ENCODE results near the gene PTPN11. TPM values are rescaled to one million over a fixed set of nuclear protein-coding genes. Genes with fewer than 3 reads are reported as not detected.

Gene PTPN11
- total and polyA plus RNA-seq, 5 experiments from 2014 or later: 46.2 to 75.8 (median 70.2) TPM

GRCh38 chr12:112527082-112527481, 108.3 kb downstream of the PTPN11 start:
- H3K27me3 Mint-ChIP-seq: peaks cover 0 to 3% (median 2%) of the 10 kb centered on the region in 5 donors
- H3K36me3 Mint-ChIP-seq: no peaks in the 10 kb centered on the region
- no peak for ATAC-seq
- no peak overlapping the region for H3K27ac Mint-ChIP-seq
- no peak for DNase-seq
- H3K4me1 Mint-ChIP-seq: no peaks in the 10 kb centered on the region
- POLR2A ChIA-PET: no interaction called here
- H3K4me3 Mint-ChIP-seq: no peak overlapping the region
- H3K9me3 Mint-ChIP-seq: peaks cover 0 to 10% (median 0%) of the 10 kb centered on the region in 9 donors

GRCh38 chr12:112527501-112527900, 108.8 kb downstream of the PTPN11 start:
- POLR2A ChIA-PET: no interaction called here
- Mint-ChIP-seq H3K27ac (no peak overlapping the region), H3K9me3 (peaks cover 0 to 10% (median 0%) of the 10 kb centered on the region in 9 donors), H3K36me3 (no peaks in the 10 kb centered on the region), H3K4me3 (no peak overlapping the region), H3K27me3 (peaks cover 0 to 3% (median 2%) of the 10 kb centered on the region in 5 donors), H3K4me1 (no peaks in the 10 kb centered on the region)
- no peak for ATAC-seq
- no peak for DNase-seq

GRCh38 chr12:112528521-112528920, 109.8 kb downstream of the PTPN11 start:
- no peaks in the 10 kb centered on the region for H3K4me1 Mint-ChIP-seq
- DNase-seq: no peak
- H3K27ac Mint-ChIP-seq: no peak overlapping the region
- H3K9me3 Mint-ChIP-seq: peaks cover 0 to 10% (median 0%) of the 10 kb centered on the region in 9 donors
- H3K27me3 Mint-ChIP-seq: peaks cover 0 to 4% (median 3%) of the 10 kb centered on the region in 5 donors
- no peak for ATAC-seq
- H3K4me3 Mint-ChIP-seq: no peak overlapping the region
- POLR2A ChIA-PET: no interaction called here
- H3K36me3 Mint-ChIP-seq: no peaks in the 10 kb centered on the region

GRCh38 chr12:112530941-112531340, 112.2 kb downstream of the PTPN11 start:
- no peaks in the 10 kb centered on the region for H3K36me3 Mint-ChIP-seq
- ATAC-seq (no peak), DNase-seq (no peak)
- no peak overlapping the region for H3K4me3 Mint-ChIP-seq
- H3K4me1 Mint-ChIP-seq: no peaks in the 10 kb centered on the region
- H3K9me3 Mint-ChIP-seq: peaks cover 0 to 10% (median 0%) of the 10 kb centered on the region in 9 donors
- POLR2A ChIA-PET: no interaction called here
- H3K27me3 Mint-ChIP-seq: peaks cover 3 to 13% (median 5%) of the 10 kb centered on the region in 5 donors
- no peak overlapping the region for H3K27ac Mint-ChIP-seq

- ATAC-seq (no peak), DNase-seq (no peak)
- H3K4me1 Mint-ChIP-seq: no peaks in the 10 kb centered on the region
- peaks cover 3 to 13% (median 6%) of the 10 kb centered on the region in 5 donors for H3K27me3 Mint-ChIP-seq
- H3K36me3 Mint-ChIP-seq: no peaks in the 10 kb centered on the region
- H3K4me3 Mint-ChIP-seq: no peak overlapping the region
- H3K9me3 Mint-ChIP-seq: peaks cover 0 to 6% (median 0%) of the 10 kb centered on the region in 9 donors
- POLR2A ChIA-PET: no interaction called here
- H3K27ac Mint-ChIP-seq: no peak overlapping the region
Observed at GRCh38 chr12:112532106-112532505, 113.4 kb downstream of the PTPN11 start.

- DNase-seq (no peak), ATAC-seq (no peak)
- Mint-ChIP-seq H3K4me1 (peaks cover 0 to 4% (median 1%) of the 10 kb centered on the region in 4 donors), H3K4me3 (no peak overlapping the region), H3K9me3 (no peaks in the 10 kb centered on the region), H3K27me3 (peaks cover 3 to 13% (median 6%) of the 10 kb centered on the region in 5 donors), H3K36me3 (no peaks in the 10 kb centered on the region), H3K27ac (no peak overlapping the region)
- POLR2A ChIA-PET: no interaction called here
Observed at GRCh38 chr12:112533528-112533927, 114.8 kb downstream of the PTPN11 start.

- peaks cover 3 to 13% (median 7%) of the 10 kb centered on the region in 5 donors for H3K27me3 Mint-ChIP-seq
- H3K27ac Mint-ChIP-seq: peak overlapping the region in 2 of 10 donors; percentile 7 to 84
- H3K4me3 Mint-ChIP-seq: no peak overlapping the region
- H3K36me3 Mint-ChIP-seq: no peaks in the 10 kb centered on the region
- peaks cover 0 to 4% (median 1%) of the 10 kb centered on the region in 4 donors for H3K4me1 Mint-ChIP-seq
- no peaks in the 10 kb centered on the region for H3K9me3 Mint-ChIP-seq
- no peak for ATAC-seq
- POLR2A ChIA-PET: no interaction called here
- no peak for DNase-seq
Observed at GRCh38 chr12:112535017-112535416, 116.3 kb downstream of the PTPN11 start.

- Mint-ChIP-seq H3K4me3 (no peak overlapping the region), H3K27ac (no peak overlapping the region), H3K9me3 (no peaks in the 10 kb centered on the region), H3K27me3 (peaks cover 2 to 13% (median 6%) of the 10 kb centered on the region in 5 donors), H3K36me3 (no peaks in the 10 kb centered on the region), H3K4me1 (peaks cover 0 to 4% (median 1%) of the 10 kb centered on the region in 4 donors)
- POLR2A ChIA-PET: no interaction called here
- no peak for ATAC-seq
- DNase-seq: no peak
Observed at GRCh38 chr12:112535637-112536366, 117.1 kb downstream of the PTPN11 start.

- H3K4me3 Mint-ChIP-seq: no peak overlapping the region
- peaks cover 0 to 4% (median 1%) of the 10 kb centered on the region in 4 donors for H3K4me1 Mint-ChIP-seq
- no peak overlapping the region for H3K27ac Mint-ChIP-seq
- H3K27me3 Mint-ChIP-seq: peaks cover 3 to 16% (median 6%) of the 10 kb centered on the region in 5 donors
- no peaks in the 10 kb centered on the region for H3K9me3 Mint-ChIP-seq
- DNase-seq: no peak
- H3K36me3 Mint-ChIP-seq: no peaks in the 10 kb centered on the region
- ATAC-seq: no peak
- POLR2A ChIA-PET: no interaction called here
Observed at GRCh38 chr12:112536367-112536730, 117.6 kb downstream of the PTPN11 start.

GRCh38 chr12:112537710-112538396, 119.1 kb downstream of the PTPN11 start:
- POLR2A ChIA-PET: interaction anchor here (0.7 kb wide), 1 partner anchor 12 kb away, joined by 6 read pairs; no protein-coding TSS in a partner anchor

GRCh38 chr12:112538740-112539139, 120.0 kb downstream of the PTPN11 start:
- Mint-ChIP-seq H3K9me3 (no peaks in the 10 kb centered on the region), H3K36me3 (no peaks in the 10 kb centered on the region), H3K4me1 (peaks cover 0 to 4% (median 1%) of the 10 kb centered on the region in 4 donors), H3K27ac (peak overlapping the region in 1 of 10 donors; percentile 48), H3K4me3 (no peak overlapping the region), H3K27me3 (peaks cover 6 to 32% (median 13%) of the 10 kb centered on the region in 5 donors)
- POLR2A ChIA-PET: interaction anchor here (0.7 kb wide), 1 partner anchor 11 kb away, joined by 6 read pairs; no protein-coding TSS in a partner anchor
- DNase-seq (no peak), ATAC-seq (no peak)

More at GRCh38 chr12:112537710-112538396, 119.1 kb downstream of the PTPN11 start:
- Mint-ChIP-seq H3K4me3 (no peak overlapping the region), H3K27ac (no peak overlapping the region), H3K36me3 (no peaks in the 10 kb centered on the region), H3K9me3 (no peaks in the 10 kb centered on the region), H3K27me3 (peaks cover 6 to 31% (median 11%) of the 10 kb centered on the region in 5 donors), H3K4me1 (peaks cover 0 to 4% (median 1%) of the 10 kb centered on the region in 4 donors)
- ATAC-seq (no peak), DNase-seq (no peak)

- Mint-ChIP-seq H3K27me3 (peaks cover 9 to 30% (median 17%) of the 10 kb centered on the region in 5 donors), H3K9me3 (peaks cover 0 to 2% (median 0%) of the 10 kb centered on the region in 9 donors), H3K27ac (no peak overlapping the region), H3K36me3 (no peaks in the 10 kb centered on the region), H3K4me1 (peaks cover 0 to 4% (median 1%) of the 10 kb centered on the region in 4 donors), H3K4me3 (no peak overlapping the region)
- DNase-seq: no peak
- no peak for ATAC-seq
- POLR2A ChIA-PET: no interaction called here
Observed at GRCh38 chr12:112539221-112539620, 120.5 kb downstream of the PTPN11 start.

GRCh38 chr12:112540021-112540420, 121.3 kb downstream of the PTPN11 start:
- DNase-seq: no peak

More at GRCh38 chr12:112540021-112540420, 121.3 kb downstream of the PTPN11 start:
- POLR2A ChIA-PET: no interaction called here
- H3K36me3 Mint-ChIP-seq: no peaks in the 10 kb centered on the region
- H3K4me1 Mint-ChIP-seq: peaks cover 0 to 4% (median 1%) of the 10 kb centered on the region in 4 donors
- no peak for ATAC-seq
- no peak overlapping the region for H3K27ac Mint-ChIP-seq
- peaks cover 9 to 22% (median 12%) of the 10 kb centered on the region in 5 donors for H3K27me3 Mint-ChIP-seq
- no peak overlapping the region for H3K4me3 Mint-ChIP-seq
- peaks cover 0 to 2% (median 0%) of the 10 kb centered on the region in 9 donors for H3K9me3 Mint-ChIP-seq

All from naive thymus-derived CD8-positive, alpha-beta T cell (primary cell).